RPMI7951 (cell line): Measurements from ENCODE around the gene SATB2. TPM values are rescaled to one million over a fixed set of nuclear protein-coding genes. Genes with fewer than 3 reads are reported as not detected.

Experiments
- DNase-seq: peaks from one replicate; pipeline ENCODE4 v3.0.0-alpha.2; 2012; ENCODE audit warnings: low read depth
- total RNA-seq: library from RNA; depleted of rRNA; stranded (reverse); fragments of >200 nt; shearing (Covaris generic); gene quantifications from 2 replicates; pipeline ENCODE4 v1.2.3, GENCODE V29; 2014; rRNA removed

Gene SATB2
- total RNA-seq: 10.9 and 11.8 TPM in 2 replicates

DNA sequence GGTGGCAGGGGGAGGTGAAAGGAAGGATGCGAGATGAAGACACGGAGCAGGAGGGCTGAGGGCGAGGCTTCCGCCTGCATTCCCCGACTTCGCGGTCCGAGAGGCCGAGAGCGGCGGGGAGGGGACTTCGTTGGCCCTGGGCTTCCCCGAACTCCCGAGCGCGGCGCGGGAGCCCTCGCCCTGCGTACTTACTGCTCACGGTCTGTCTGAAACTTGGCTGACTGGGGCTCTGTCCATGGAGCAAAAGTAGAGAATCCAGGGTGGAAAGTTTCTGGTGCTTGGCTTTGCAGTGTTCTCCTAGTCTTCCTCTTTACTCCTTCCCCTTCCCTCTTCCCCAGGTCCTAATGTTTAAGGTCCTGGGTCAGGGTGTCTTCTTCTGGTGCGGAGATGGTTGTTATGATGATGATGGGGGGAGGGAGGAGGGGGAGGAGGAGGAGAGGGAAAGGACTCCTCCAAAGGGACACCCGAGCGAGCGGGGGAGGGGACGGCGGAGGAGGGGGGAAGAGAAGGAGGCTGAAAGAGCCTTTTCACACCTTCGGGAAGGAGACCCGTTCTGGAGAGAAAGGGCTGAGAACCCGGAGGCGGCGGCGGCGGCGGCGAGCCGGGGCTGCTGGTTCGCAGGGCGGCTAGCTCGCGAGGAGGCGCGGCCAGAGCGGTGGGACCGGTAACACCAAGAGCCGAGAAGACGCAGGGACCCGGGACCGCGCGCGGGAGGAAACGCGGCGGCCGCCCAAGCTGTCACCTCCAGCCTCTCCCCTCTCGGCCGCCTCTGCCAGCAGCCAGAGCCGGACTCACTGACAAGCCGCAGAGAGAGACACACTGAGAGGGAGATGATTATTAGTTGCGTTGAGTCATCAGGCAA, at the start of gene SATB2:
TSS of gene SATB2 (minus strand) at position 793 of the 862 bp plus-strand sequence. CDS start 1,902 bp downstream, outside the sequence.
- peak; percentile 88 for DNase-seq

DNA sequence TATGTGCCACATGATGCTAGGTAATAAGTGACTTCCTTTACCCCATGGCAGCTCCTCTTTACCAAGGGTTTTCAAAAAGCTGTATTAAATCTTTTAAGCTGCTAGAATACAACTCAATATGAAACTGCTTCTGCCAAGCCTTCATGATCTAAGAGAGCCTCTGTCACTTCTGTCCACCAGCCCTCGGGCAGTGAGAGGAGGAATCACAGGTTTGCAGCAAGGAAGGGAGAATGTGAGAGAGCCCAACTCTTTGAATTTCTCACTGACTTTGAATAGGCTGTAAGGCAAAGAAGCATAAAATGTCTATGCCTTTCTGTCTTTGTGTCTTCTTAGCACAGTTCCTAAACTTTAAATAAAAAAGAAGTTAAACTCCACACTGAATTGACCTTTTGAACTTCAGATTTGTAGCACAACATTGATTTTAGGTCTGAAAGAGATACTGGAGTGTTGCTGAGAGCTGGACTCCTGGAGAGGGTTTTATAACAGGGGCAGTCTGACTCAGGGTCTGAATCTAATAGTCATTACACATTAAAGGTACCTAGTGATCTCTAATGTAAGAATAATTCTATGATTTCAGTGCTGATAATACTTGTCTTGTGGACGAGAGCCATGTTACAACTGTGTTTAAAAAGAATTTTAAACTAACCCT, 48.1 kb upstream of the SATB2 start:
- DNase-seq: no peak

DNA sequence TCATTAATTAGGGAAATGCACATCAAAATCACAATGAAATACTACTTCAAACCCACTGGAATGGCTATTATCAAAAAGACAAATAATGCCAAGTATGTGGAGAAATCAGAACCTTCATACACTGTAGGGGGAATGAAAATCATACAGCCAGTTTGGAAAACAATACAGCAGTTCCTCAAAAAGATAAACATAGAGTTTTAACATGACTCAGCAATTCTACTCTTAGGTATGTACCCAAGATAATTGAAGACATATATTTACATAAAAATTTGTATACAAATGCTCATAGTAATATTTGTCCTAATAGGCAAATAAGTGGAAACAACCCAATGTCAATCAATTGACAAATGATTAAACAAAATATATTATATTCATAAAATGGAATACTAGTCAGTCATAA, 45.4 kb upstream of the SATB2 start:
- DNase-seq: no peak

DNA sequence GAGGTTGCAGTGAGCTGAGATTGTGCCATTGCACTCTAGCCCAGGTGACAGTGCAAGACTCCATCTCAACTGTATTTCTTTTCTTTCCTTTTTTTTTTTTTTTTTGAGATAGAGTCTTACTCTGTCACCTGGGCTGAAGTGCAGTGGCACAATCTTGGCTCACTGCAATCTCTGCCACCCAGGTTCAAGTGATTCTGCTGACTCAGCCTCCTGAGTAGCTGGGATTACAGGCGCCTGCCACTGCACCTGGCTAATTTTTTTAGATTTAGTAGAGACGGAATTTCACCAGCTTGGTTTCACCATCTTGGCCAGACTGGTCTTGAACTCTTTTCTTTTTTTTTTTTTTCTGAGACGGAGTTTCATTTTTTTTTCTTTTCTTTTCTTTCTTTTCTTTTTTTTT, 41.3 kb upstream of the SATB2 start:
- DNase-seq: no peak

DNA sequence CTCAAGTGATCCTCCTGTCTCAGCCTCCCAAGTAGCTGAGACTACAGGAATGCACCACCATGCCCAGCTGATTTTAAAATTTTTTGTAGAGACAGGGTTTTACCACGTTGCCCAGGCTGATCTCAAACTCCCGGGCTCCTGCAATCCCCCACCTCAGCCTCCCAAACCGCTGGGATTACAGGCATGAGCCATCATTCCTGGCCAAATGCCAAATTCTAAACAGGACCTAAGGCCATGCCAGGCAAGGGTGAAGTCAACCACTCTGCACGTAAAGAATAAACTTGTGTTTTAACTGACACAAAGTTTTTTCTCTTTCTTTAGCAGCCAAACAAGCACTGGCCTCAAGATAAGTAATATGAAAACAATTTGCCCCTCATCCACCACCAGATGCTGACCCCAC, 37.4 kb upstream of the SATB2 start:
- peak; percentile 63 for DNase-seq

DNA sequence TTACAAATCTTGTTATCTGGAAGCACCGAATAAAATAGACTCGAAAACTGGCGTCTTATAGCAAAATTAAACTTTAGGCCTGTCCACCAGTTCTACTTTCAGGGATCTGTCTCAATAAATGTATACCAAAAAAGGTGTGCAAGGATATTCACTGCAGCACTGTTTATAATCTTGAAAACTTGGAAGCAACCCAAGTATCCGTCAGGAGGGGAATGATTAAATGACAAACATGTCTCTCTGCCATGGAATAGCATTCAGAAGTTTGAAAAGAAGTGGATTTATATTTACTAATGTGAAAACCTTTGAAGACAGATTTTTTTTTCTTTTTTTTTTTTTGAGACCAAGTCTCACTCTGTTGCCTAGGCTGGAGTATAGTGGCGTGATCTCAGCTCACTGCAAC, 32.3 kb upstream of the SATB2 start:
- DNase-seq: no peak

DNA sequence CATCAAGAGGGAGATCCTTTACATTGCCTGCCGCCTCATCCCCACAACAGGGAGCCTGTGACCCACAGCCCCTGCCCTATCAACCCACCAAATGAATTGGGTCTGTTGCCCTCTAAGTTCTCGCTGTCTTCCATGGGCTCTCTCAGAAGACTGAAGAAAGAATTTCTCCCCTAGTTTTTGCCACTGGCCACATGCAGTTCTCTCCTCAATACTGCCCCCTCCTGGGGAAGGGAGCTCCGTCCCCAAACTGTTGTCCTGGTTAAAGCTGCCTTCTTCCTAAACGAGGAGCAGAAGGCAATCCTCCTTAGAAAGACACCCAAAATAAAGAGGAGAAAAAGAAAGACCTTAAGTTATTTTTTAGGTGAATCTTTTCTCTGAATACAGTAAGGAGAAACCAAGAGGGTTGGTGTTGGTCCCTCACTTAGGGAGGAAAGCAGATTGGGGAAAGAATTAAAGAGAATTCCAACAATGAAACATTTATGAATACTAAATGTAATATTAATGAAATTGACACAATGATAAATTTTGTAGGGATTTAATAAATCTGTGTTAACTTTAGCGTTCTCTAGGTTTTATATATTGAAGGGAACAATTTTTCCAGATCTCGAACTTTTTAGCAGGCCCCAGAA, 31.1 kb upstream of the SATB2 start:
- DNase-seq: peak; percentile 62

DNA sequence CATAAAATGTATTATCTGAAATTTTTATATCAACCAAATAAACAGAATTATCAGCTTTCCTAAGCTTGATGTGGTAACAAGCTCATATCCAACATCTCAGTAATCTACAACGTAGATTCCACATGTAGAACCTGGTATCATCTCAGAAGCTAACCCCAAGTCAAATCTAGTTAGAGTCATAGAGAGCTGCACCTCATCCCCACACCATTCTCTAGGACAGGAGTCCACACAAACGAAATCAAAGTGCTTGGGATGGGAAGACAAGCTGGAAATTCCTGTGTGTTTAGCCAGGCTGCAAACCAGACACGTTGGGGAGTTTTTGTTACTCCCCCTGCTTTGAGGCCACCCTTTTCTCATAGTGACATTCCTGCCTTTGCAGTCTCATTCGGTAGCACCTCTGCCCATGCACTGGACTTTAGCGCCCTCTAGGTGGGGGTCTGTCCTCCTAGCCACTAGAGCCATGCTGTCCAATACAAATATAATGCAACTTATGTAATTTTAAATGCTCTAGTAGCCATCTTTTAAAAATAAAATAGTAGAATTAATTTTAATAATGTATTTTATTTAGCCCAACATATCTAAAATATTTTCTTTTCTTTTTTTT, 28.1 kb upstream of the SATB2 start:
- DNase-seq: peak; percentile 71

DNA sequence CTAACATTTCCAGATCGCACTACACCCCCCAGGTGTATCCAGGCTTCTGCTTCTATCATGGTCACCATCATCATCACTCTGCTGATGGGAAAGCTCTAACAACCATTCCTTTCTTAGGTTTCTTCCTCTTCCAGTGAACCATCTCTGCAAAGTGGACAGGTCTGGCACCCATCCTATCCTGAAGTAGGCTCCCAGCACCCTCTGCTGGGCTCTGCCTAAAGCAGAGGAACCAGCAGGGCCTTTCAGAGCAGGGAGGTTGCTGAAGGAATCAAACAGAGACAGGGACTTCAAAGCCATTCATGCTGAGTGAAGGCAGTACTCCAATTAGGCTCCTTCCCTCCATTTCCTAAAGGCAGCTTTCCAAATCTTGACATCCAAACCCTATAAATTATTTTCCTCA, 27.2 kb upstream of the SATB2 start:
- peak; percentile 42 for DNase-seq

DNA sequence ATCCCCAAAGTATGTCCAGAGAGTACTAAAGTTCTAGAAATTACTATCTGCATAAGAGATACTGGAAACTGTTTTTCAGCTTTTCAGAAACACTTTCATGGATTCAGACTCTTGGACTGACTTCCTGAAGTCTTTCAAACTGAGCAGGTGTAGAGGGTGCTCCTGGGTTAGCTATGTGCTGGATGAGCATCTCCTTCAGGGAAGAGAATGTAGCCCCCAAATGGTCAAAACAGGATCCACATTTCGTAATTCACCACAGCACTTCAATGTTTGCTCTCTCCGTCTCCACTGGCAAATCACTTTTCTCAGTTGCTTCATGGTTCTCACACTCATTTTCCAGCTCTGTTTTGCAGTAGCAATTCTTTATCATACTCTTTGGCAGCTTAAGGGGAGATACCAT, 23.2 kb upstream of the SATB2 start:
- no peak for DNase-seq

DNA sequence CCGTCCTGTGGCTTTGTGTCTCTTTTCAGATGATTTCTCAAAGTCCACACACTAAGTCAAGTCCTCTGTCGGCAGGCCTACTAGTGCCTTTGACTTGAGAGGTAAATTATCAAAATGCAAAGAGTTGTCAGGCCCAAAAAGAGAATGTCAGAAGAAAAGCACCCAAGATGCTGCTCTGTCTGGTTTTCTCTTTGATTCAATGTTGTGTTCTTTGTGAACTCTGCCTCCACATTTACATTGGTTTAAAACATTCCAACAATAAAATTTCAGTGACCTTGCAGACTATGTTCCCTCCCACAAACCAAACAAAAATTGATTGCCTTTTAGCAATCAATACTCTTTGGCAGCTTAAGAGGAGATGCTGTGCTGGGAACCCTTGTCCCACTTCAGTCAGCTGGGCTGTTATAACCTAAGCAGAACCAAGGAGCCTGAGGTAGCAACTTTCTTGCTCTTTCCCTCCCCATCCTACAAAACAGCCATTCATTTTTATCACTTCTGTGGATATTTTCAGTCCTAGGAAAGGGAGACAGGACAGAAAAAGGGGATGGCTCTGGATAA, 19.6 kb upstream of the SATB2 start:
- DNase-seq: no peak

DNA sequence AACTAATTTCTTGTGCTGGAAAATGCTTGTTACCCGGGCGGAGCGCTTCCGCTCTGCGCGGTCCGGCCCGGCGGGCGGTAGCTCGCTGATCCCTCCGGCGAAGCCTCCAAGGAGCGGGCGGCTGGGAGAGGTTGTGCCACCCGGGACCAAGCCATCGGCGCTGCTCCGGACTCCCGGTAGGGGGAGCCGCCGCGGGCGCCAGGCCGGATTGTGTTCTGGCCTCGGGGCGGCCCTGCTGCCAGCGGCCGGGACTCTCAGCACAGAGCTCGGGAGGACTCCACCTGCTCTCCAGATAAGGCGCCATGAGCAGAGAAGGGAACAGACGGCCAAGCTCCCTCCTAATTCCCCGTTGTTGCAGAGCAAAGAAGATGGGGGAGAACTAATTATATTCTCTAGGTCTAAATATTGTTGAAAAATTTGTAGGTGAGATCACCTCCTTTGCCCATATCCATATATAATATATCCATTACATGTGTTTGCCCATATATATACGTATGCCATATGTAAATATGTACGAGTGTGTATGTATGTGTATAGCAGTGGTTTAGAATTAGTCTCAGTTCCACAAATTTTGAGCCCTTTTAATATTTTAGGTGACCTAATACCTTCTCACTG, 13.8 kb upstream of the SATB2 start:
- DNase-seq: peak; percentile 65

DNA sequence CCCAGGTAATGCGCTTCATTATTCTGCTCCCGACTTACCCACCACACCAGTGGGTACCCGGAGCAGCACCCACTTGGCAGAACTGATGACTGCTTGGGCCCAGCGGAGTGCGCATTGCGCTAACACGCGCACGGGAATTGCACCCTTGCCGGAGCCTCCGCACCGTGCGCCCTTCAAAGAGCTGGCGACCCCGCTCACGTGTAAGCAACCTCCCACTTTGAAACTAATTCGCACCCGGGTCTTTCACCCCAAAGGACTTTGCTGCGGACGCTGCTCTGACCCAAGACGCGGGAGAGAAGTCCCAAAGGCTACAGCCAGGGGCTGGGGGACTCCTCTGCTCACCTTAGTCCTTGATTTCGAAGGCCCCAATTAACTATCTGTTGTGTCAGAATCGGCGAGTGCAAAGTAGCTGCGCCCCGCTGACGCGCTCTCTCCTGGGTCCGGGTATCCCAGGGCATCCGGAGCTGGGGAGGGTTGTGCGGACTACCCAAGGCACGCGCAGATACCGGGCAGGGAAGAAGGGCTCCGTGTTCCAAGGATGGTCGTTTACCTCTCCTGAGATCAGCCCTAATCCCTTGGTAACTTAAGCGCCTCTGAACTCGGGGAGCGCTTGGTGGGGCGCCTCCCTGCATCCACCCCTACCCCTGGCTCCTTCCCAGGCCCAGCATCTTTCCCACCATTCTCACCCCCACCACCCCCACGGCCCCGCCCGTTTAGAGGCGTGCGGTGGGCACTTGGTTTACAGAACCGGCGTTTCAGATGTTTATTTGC, 13.1 kb upstream of the SATB2 start:
- no peak for DNase-seq

DNA sequence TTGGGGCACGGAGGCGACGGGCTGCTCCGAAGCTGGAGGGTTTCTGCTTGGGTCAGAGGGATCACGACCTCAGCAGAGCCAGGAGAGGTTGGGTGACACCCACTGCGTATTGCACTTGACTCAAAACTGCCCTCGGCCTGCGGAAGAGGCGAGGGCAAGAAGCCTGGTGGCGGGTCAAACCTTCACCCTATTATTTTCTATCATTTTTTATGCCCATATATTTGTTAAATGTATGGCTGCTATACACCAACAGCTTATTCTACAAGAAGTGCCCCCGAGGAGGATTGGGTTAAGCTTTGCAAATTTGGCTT, 12.6 kb upstream of the SATB2 start:
- DNase-seq: no peak

DNA sequence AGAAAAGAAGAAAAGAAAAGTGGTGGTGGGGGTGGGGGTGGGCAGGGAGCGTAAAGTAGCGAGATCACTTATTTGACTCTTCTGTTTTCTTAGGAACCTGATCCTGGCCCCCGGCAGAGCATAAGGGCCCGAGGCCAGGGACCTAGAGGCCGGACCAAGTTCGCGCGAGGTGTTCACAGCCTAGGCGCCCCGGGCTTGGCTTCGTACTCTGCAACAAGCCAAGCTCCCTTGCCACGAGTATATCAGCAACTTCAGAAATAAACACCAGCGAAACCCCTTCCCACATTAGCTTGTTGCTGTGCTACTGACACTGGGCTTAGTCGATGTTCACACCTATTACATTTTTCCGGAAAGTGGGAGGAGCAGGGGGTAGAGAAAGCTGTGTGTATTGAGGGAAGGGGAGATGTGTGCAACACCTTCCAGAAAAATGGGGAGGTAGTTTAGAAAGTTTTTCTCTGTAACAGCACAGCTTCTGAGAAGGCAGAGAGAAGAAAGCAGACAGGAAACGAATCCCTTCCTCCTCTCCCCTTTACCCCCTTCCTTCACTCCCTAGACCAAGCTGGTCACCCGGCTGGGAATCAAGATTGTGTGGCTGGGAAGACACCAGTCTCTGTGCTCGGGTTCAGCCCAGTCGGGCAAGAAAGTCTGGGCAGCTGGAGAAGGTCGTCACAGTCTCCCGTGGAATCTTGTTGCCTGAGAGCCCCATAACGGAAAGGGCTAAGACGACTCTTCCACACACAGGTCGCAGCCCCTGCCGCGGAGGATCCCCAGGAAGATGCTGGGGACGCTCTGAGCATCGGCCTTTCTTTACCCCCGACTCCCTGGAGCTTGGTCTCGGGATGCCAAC, 12.0 kb upstream of the SATB2 start:
- DNase-seq: no peak

DNA sequence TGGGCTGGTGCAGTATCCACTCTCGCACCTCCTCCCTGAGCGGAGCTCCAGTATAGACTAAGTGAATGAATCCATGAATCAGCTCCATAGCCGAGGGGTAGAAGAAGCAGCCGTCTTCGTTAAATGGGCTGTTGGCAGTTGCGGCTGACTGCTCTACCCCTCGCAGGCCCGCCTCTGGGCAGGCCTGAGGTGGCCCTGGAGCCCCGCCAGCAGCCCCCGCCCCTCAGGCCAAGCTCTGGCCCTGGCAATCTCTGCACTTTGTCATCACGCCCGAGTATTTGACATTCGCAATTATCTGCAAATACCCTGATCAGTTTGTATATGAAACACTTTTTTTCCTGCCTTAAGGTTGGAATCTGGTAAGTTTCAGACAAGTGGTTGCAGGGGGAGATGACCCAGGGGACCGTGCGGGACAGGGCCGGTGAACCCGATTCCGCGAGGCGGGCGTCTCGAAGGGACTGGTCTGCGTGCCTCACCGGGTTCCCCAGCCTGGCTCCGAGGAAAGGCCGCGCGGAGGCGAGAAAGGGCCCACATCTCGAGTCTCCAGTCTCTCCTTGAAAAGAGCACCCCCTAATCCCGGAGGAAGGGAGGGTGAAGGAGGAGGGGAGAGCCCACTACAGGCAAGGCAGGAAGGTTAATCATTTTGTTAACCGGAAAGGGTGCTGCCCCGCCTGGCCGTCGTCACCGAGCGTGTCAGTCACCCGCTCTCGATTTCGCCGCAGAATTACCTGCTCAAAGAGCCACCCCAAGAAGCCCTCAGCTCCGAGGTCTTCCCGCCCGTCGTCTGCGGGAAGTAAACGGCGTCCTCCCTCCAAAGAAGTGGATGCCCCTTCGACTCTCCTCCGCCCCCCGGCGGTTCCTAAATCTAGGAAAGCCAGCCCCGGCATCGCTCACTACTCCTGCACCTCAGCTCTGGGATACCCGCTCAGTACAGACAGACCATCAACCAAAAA, 11.1 kb upstream of the SATB2 start:
- no peak for DNase-seq

DNA sequence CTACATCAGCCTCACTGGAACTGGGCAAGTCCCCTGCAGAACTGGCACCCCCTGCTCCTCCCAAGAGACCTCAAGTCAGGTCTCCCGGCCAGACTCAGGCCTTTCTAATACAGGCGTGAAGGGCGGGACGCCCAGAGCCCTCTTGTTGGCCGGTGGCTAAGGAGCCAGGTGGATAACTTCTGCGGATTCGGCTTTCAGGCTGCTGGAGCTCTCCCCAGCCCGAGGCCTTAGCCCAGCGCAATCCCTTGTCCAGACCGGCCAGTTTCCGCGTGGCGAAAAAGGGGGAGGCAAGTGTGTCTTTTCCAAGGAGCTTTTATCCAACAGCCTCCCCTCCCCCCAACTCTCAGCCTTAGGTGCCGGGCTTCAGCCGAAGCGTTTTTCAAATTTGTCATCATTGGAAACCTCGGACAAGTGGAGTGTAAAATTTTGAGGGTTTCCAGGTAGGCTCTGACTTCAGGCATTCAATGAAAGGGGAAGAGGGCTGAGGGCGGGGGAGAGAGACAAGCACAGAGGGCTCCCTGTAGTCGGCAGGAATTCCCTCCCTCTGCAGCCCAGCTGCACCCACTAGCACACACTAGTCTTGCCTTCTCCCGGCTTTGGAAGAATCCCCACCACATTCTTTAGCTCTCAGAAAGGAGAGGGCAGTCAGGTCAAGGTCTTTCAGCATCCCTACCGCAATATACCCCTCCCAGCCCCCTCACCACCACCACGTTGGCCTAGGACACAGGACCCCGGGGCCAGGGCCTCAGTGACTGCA, 9.5 kb upstream of the SATB2 start:
- no peak for DNase-seq

DNA sequence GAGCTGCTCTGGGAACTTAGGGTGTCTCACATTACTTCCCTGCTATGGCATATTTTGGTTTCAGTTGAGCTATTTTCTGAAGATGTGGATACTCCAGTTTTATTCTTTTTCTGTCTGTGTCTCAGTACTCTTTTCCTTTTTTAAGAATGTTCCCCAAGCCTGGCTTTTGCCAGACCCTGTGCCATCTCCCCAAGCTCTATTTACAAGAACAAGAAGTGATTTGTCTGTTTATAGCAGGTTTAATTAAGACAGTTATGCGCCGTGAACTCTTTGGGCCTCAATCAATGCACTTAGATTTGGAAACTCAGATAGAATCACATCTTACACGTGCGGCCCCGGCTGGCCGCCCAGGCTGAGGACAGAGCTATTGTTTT, 8.9 kb upstream of the SATB2 start:
- DNase-seq: no peak
